Measurements from ENCODE around the gene LRSAM1. TPM values are rescaled to one million over a fixed set of nuclear protein-coding genes. Genes with fewer than 3 reads are reported as not detected.
A peak's percentile ranks its signal among the peaks of the same experiment; 100 is the strongest.

The LRSAM1 gene
- polyA plus RNA-seq, 5 donors = 15.1 to 19.9 (median 16.7) TPM

DNA sequence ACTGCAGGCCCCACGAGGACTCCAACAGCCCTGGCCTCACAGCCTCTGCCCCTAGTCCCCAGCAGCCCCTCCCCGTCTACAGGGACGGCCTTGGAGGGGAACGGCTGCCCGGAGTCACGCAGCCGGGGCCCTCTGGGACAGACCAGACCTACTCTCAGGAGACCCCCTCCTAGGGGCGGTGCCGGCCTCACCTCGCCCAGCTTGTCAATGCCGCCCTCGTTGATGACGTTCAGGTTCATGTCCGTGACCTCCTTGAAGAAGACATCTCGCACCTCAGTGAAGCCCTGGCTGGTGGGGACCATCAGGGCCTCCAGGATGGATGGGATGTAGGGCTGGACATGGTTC, 58.6 kb downstream of the LRSAM1 start:
- DNase-seq = no peak

DNA sequence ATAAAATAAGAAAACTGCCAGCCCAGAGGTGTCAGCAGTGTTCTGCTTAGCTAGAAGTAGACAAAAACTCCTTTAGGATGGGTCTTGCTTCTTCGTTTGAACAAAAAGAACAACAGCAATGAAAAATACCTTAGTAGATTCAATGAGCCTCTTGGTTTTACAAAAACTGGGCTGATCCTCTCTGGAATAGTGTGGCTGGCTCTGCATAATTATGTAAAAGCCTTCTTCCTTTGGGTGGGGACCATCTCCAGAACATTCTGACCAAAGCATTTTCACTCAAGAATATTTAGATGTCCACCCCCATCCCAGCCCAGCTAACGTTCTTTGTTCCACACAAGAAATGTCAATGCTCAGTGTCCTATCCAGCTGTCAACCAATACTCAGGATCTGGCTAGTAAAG, 63.2 kb downstream of the LRSAM1 start:
- DNase-seq = no peak

DNA sequence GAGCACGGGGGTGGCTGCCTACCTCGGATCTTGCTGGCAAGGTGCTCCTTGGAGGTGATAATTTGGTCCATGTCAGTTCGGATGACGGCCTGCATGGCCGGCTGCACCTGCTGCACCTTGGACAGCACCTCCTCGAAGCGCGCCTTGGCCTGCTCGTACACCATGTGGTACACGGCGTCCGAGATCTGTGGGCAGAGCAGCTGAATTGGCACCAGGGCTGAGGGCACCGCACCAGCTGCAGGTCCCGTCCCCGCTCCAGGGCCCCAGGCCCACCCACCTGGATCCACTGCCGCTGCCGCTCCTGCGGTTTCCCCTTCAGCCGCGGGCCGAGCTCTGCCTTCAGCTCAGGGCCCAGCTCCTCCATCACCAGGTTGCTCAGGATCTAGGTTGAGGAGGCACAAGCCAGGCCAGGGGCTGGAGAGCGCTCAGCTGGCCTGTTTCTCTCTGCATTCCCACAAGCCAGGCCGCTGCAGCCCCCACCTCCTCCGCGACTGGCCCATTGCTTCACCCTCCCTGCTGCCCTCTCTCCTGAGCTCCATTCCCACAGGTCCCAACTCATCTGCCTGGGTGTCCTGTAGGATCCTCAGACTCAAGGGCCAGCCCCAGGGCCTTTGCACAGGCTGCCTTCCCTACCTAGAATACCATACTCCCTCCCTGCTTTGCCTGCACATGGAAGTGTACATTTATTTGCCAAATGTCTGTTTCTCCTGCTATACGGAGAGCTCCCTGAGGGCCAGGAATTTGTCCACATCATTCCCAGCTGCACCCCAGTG, 65.7 kb downstream of the LRSAM1 start:
- DNase-seq = no peak

GRCh38 chr9:127517620-127518019, 66.3 kb downstream of the LRSAM1 start:
- no peak for DNase-seq

DNA sequence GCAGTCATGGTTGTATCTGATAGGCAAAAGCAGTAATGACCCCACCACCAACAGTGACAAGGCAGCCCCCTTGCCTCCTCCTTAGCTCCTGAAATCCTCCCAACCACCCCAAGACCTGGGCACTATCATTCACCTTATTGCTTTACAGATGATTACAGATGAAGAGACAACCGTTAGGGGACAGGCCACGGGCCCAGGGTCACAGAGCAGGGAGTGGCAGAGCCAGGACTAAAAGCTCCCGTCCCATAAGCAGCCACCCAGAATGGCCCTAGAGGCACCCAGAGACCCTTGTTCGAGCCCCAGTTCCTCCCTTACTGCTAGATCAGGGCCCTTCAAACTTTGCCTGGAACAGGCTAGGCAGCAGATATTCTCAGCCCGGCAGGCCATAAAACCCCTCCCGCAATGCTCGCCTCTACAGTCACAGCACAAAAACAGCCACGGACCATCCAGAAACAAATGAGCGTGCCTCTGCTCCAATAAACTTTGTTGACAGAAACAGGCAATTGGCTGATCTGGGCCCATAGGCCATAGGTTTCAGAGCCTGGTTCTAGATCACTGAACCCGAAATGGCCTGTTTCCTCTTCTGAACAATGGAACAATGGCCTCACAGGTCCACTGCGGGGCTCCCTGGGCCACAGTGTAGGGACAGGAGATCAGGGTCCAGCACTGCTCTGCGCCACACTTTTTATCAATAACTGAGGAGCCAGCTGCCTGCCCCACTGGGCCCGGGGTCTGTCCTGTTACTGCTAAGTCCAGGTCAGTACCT, 67.0 kb downstream of the LRSAM1 start:
- DNase-seq = no peak

GRCh38 chr9:127519301-127520166, 68.2 kb downstream of the LRSAM1 start:
- DNase-seq = no peak

- peak; percentile 76 to 79 for DNase-seq
Observed at GRCh38 chr9:127520941-127521918, 69.9 kb downstream of the LRSAM1 start.

DNA sequence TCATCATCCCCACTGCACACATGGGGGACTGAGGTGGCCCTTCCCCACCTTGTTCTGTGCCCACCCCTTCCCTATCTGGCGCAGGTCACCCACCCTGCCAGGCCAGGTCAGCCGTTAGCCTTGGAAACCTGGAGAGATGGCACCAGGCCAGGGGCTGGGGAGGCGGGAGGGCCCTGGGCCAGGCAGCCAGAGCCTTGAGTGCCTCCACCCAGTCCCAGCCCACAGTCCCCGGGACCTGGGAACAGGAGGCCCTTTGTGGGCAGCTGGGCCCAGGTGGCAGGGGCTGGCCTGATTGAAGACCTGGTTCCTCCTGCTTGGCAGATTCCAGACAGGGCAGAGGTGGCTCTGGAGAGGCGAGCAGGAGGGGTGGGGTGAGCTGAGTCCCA, 70.6 kb downstream of the LRSAM1 start:
- DNase-seq = no peak

DNA sequence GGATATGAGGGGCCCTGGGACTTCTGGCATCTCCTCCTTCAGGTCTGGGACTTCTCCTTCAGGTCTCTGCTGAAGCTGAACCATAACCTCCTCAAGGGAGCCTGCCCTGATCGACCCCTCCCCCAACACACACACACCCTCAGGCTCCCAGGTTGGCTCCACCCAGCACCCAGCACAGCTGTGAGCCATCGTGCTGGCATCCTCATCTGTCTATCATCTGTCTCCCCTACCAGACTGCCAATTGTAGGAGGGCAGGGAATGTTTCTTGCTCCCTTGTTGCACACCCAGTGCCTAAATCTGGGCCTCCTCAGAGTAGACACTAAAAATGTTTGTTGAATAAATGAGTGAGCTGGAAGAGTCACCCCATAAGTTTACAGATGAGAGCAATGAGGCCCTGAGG, 71.4 kb downstream of the LRSAM1 start:
- DNase-seq = no peak

DNA sequence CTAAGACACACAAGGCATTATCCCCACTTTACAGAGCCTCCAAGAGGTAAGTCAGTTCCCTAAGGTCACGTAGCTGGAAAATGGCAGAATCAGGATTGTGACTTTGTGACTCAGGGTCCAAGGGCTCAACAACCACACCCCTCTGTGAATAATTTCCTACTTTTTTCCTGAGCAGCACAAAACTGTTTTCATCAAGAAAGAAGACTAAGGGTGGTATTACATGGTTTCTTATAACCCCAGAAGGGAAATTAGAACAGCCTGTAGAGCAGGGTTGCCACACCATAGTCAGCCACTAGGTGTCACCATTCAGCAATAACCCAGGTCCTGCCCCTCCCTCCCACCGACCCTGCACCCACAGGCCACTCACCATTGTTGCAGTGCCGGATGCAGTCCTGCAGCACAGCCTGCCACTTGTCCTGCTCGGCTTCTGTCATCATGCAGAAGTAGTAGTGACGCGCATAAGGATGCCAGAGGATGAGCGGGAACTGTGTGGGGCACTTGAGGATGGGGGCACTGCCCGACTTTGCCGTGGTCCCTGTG, 72.1 kb downstream of the LRSAM1 start:
- no peak for DNase-seq

- no peak for DNase-seq
Observed at GRCh38 chr9:127524373-127524772, 73.1 kb downstream of the LRSAM1 start.

DNA sequence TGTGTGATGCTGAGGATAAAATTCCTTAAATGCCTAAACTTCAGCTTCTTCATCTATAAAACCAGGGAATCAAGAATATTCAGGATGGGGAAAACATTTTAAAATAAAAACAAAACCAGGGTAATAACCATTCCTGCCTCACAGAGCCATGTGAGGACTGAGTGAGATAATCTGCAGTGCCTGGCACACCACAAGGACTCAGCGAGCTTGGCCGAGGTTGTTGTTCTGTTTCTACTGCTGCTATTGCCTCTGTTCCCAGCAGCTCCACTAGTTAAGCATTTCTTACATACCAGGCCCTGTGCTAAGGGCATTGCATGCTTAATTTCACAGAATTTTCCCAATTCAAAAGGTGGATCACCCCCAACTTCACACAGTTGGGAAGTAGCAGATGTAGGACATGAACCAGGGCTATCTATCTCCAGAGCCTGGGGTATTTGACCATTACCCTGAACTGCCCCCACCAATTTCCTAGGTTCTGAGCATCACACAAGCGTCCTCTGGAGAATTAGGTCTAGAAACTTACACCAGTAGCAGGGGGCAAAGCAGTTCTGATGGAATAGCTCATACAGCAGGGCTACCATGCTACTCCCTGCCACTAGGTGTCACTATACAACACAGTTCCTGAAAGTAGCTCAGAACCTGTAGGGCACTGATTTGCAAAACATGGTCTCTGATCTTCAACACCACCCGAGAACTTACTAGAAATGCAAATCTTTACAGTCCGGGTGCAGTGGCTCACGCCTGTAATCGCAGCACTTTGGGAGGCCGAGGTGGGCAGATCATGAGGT, 74.3 kb downstream of the LRSAM1 start:
- DNase-seq = no peak

DNA sequence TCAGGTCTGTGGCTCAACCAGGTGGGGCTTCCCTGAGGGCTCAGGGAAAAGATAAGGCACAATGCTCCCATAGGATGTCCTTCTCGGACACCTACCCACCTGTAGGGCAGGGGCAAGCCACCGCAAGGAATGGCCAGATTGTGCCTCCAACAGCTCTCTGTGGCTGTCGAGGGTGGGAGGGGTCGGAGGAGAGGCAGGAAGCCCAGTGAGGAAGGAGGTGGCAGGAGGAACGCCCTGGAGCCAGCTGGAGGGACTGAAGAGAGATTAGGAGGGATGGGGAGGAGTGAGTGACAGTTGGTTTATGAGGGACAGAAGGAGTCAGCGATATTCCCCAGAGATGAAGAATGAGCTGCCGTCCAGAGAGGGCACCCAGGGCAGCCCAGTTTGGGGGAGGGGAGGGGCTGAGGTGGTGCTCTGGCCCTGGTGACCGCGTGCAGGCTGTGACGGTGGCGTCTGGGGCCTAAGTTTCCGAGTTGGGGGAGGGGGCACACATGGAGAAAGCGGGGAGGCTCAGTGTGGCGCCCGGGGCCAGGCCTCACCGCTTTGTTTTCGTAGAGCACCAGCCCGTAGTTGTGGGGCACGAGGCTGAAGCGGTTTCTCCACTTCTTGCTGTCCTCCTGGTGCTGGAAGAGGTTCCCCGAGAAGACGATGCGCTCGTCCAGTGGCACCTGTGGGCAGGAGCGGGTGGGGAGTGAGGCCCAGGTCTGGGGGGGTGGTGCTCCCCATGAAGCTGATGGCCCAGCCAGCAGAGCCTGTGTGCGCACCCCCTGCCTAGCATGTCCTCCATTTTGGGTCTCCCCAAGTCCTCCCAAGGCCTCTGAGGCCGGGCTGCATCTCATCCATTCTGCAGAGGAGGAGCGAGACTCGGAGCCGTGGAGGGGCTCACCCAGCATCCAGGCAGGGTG, 75.6 kb downstream of the LRSAM1 start:
- DNase-seq = no peak

DNA sequence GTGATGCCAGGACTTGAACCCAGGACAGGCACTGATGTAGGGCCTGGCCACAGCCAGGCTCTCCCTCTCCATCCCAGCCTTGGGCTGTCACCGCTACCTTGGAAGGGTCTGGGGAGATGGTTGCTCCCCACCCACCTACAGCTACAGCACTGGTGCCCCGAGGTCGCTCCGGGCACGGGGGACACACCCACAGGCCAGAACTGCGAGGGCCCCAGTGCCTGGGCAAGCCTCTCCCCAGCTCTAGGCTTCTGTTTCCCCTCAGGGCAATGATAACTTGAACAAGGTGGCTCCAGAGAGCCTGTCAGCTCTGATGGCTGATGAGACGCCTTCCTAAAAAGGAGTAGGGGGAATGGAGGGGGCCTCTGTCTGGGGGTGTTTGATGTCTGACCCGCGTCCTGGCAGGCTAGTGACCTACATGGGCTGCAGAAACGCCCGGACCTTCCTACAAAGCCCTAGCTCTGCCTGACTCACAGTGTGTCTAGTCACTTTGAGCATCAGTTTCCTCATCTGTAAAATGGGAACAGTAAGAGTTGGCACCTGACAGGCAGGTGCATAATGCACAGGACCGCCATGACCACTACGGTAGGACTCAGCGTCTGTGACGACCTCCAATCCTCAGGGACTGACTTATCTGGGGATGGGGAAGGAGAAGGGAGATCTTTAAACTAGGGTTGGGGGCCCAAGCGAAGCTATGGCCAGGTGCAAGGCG, 76.4 kb downstream of the LRSAM1 start:
- DNase-seq = no peak

- DNase-seq = no peak
Observed at GRCh38 chr9:127528422-127529251, 77.3 kb downstream of the LRSAM1 start.

DNA sequence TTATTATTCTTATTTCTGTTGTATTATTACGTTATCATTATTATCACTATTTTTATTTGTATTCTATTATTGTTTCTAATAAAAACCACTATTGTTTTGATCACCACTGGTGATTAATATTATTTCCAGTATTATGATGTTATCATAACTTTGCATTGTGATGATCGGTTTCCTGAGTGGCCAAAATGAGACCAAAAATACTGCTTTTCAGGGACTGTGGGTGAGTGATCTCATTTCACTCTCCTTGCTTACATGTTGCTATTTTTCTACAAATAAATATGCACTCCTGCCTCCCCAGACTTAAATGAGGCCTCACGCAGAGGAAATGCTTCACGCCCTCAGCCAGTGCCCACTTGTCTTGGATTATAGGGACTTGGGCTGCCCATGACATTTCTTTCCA, 78.4 kb downstream of the LRSAM1 start:
- no peak for DNase-seq

DNA sequence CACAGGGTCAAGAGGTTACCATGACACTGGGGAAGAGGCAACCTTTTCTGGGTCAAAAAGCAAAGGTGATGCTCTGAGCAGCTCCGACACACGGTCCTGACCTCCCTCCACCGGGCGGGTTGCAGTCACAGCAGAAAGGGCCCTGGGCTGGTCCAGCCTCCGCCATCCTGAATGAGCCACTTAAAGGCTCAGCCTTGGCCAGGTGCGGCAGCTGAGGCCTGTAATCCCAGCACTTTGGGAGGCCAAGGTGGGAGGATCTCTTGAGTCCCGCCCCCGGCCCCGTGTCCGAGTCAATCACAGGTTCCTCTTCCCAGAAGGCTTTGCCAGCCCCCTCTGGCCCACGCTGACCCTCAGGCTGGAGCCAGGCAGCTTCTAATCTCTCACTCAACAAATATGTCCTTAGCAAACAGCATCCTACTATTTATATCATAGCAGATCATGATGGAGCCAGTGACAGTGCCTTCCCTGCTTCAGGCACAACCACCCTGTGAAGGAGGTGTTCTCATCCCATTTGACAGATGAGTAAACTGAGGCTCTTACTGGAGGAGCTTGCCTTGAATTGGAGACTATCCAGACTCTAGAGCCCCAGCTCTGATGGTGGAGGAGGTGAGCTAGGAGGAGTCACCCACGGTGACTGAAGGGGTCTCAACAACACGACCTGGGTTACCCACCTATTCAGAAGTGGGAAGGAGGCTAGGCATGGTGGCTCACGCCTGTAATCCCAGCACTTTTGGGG, 79.1 kb downstream of the LRSAM1 start:
- no peak for DNase-seq
